Heart right ventricle (tissue), 16 donors: ENCODE results near the gene ME1. TPM values are rescaled to one million over a fixed set of nuclear protein-coding genes. Genes with fewer than 3 reads are reported as not detected.

Experiments used
- ATAC-seq, 8 donors: fragments of 200-7000 bp; cut with Tn5 transposase; one replicate each; pipeline ENCODE4 v1.9.1; 2020; ENCODE audit warnings: mild to moderate bottlenecking in 8 of 8, moderate library complexity in 8 of 8, moderate number of reproducible peaks in 1 of 8
- DNase-seq, 2 donors: peaks; one replicate each; pipeline ENCODE4 v3.0.0-alpha.2; 2020
- H3K27ac ChIP-seq, 10 donors: fragments of 200-600 bp; sonication (generic) in 2 of 10; one replicate each; pipeline versions ENCODE4 v1.5.0 to v1.8.0; 2020 to 2022; ENCODE audit warnings: mild to moderate bottlenecking in 3 of 10
- H3K27me3 ChIP-seq, 7 donors: fragments of 200-600 bp; one replicate each; pipeline ENCODE4 v1.8.0; 2021 to 2022; ENCODE audit warnings: mild to moderate bottlenecking in 2 of 7
- H3K36me3 ChIP-seq, 9 donors: fragments of 200-600 bp; sonication (generic) in 1 of 9; one replicate each; pipeline versions ENCODE4 v1.5.0 to v1.8.0; 2020 to 2022; ENCODE audit warnings: mild to moderate bottlenecking in 2 of 9
- H3K4me1 ChIP-seq, 9 donors: fragments of 200-600 bp; sonication (generic) in 1 of 9; one replicate each; pipeline versions ENCODE4 v1.5.0 to v1.8.0; 2020 to 2022; ENCODE audit warnings: mild to moderate bottlenecking in 4 of 9
- H3K4me3 ChIP-seq, 10 donors: fragments of 200-600 bp; sonication (generic) in 2 of 10; one replicate each; pipeline versions ENCODE4 v1.5.0 to v1.8.0; 2020 to 2022; ENCODE audit warnings: mild to moderate bottlenecking in 7 of 10, moderate library complexity in 2 of 10
- H3K9me3 ChIP-seq, 11 donors: fragments of 200-600 bp in 10 of 11; sonication (generic) in 2 of 11; one replicate each; pipeline versions ENCODE4 v1.5.0 to v1.8.0; 2013 to 2022; ENCODE audit warnings: mild to moderate bottlenecking in 2 of 11, control low read depth in 1 of 11, moderate library complexity in 1 of 11
- CTCF ChIP-seq, 9 donors: fragments of 200-600 bp; sonication (generic) in 2 of 9; IDR thresholded peaks; one replicate each; pipeline versions ENCODE4 v1.5.0 to v1.8.0; 2021 to 2022; ENCODE audit warnings: antibody characterized with exemption in 9 of 9, mild to moderate bottlenecking in 5 of 9, moderate library complexity in 1 of 9
- WGBS, 2 donors: extraction: QIAGEN DNeasy Blood & Tissue Kit; methylation state at CpG; one replicate each; pipeline ENCODE4 v1.1.7; 2013; ENCODE audit warnings: inconsistent platforms in 1 of 2; 5-methylcytosine and 5-hydroxymethylcytosine counted together
- intact Hi-C, 10 donors: fragments of 100-400 bp; cut with DNase I; formaldehyde crosslinking; loops; one replicate each; pipeline versions ENCODE4 v1.11.1 to v1.14.2; 2022
- polyA plus RNA-seq, 2 donors: library from polyadenylated mRNA; stranded (reverse); fragments of 200-250 nt; gene quantifications; one replicate each; pipeline ENCODE4 v1.2.3, GENCODE V29; 2013
- total RNA-seq, 10 donors: library from RNA; stranded (reverse); fragmentation: NEBNext Ultra II Directional in 3 of 10; extraction: Animal tissue kit (Norgen Biotek cat#: 25700) in 3 of 10; gene quantifications; one replicate each; pipeline versions ENCODE4 v1.2.1 to v1.2.4, GENCODE V29; 2021 to 2023
- donor health status: Arrhythmogenic right ventricular cardiomyopathy.
- donor health status: ischemic (EF 13 %, LVEDD 7.1; RV severe dilation, severe dysfunction).
- donor health status: healthy with polysubstance abuse.
- donor health status: DM: no; HTN: yes; CAD: no.
- donor health status: DM: no; HTN: no; CAD: no.
- donor health status: ischemic (EF 25% LVEDD 6.9; RV normal size, moderate dysfunction).
- donor health status: ischemic (EF 25% LVEDD 5.7; RV mildly dilated, moderate dysfunction).
- donor health status: healthy.
- donor health status: DM: yes; HTN: yes; CAD: no.
- donor health status: Ischemic cardiomyopathy.
- donor health status: ischemic (EF 35%, LVEDD 5.7; RV mildly dilated, moderate dysfunction).
- donor health status: nonischemic (EF 11% LVEDD 7.7; RV severe dilation, severe dysfunction).
- donor health status: DM: yes; HTN: yes; CAD: no.
- donor health status: PGD.
- donor health status: ischemic (EF 29% LVEDD 5.4; RV normal size, mild dysfunction).
- donor health status: nonischemic (EF 23%, LVEDD 6.1; RV moderate dilation, normal function).

The ME1 gene
- total and polyA plus RNA-seq, 12 donors, result 4.1 to 26.6 (median 17.2) TPM

GRCh38 chr6:83169106-83169505 is 261.7 kb downstream of the ME1 start:
- TF ChIP-seq CTCF (IDR thresholded peaks at IDR 0.05), result no peak
- ATAC-seq (no peak), DNase-seq (no peak)
- Histone ChIP-seq H3K27ac (no peak overlapping the region), H3K4me3 (no peak overlapping the region), H3K27me3 (no peaks in the 10 kb centered on the region), H3K4me1 (no peaks in the 10 kb centered on the region), H3K9me3 (no peaks in the 10 kb centered on the region), H3K36me3 (peaks cover 0 to 100% (median 56%) of the 10 kb centered on the region in 9 donors)
- intact Hi-C loops, result loop anchor here in 1 of 10 donors (5.0 kb wide), 1 partner anchor 47 kb away; no protein-coding TSS in a partner anchor

GRCh38 chr6:83168556-83168955 is 262.3 kb downstream of the ME1 start:
- peaks cover 0 to 100% (median 54%) of the 10 kb centered on the region in 9 donors for H3K36me3 ChIP-seq
- intact Hi-C loops, result loop anchor here in 1 of 10 donors (5.0 kb wide), 1 partner anchor 46 kb away; no protein-coding TSS in a partner anchor

GRCh38 chr6:83167726-83168278 is 263.0 kb downstream of the ME1 start:
- H3K4me3 ChIP-seq, result no peak overlapping the region
- DNase-seq (no peak), ATAC-seq (no peak)
- no peaks in the 10 kb centered on the region for H3K9me3 ChIP-seq
- TF ChIP-seq CTCF (IDR thresholded peaks at IDR 0.05), result no peak
- peaks cover 0 to 100% (median 54%) of the 10 kb centered on the region in 9 donors for H3K36me3 ChIP-seq
- H3K27ac ChIP-seq, result no peak overlapping the region
- no peaks in the 10 kb centered on the region for H3K27me3 ChIP-seq
- H3K4me1 ChIP-seq, result no peaks in the 10 kb centered on the region
- WGBS, 2 donors, result 86 to 89% methylated on average over 5 of the region's 5 CpGs
- intact Hi-C loops, result loop anchor here in 1 of 10 donors (5.0 kb wide), 1 partner anchor 46 kb away; no protein-coding TSS in a partner anchor

More at GRCh38 chr6:83168556-83168955, 262.3 kb downstream of the ME1 start:
- TF ChIP-seq CTCF (IDR thresholded peaks at IDR 0.05), result no peak
- H3K27ac ChIP-seq, result no peak overlapping the region
- H3K4me1 ChIP-seq, result no peaks in the 10 kb centered on the region
- no peaks in the 10 kb centered on the region for H3K27me3 ChIP-seq
- no peak for ATAC-seq
- WGBS, 2 donors, result 90 to 95% methylated on average over 1 of the region's 1 CpG
- DNase-seq, result no peak
- H3K9me3 ChIP-seq, result no peaks in the 10 kb centered on the region
- H3K4me3 ChIP-seq, result no peak overlapping the region

Other genes with a start within 250 kb of the ME1 start
- gene PGM3, start 237.8 kb downstream of the ME1 start, total RNA-seq, result 10 to 100 TPM; 12.7 to 23.4 (median 17.0) TPM
- gene PGM3, start 237.8 kb downstream of the ME1 start, polyA plus RNA-seq, result 10 to 100 TPM in 1 of 2 donors, 1 to 10 TPM in 1; 5.3 to 13.6 TPM
- gene RWDD2A, start 237.7 kb downstream of the ME1 start, total RNA-seq, result 1 to 10 TPM; 2.8 to 4.2 (median 3.4) TPM
- 1 to 10 TPM; 1.9 to 2.5 TPM for gene RWDD2A, start 237.7 kb downstream of the ME1 start, polyA plus RNA-seq
- gene PRSS35, start 81.5 kb upstream of the ME1 start, total RNA-seq, result under 1 TPM in 5 of 10 donors, not detected in 5; 0.11 to 0.77 (median 0.33) TPM
- under 1 TPM; 0.17 to 0.37 TPM for gene PRSS35, start 81.5 kb upstream of the ME1 start, polyA plus RNA-seq